Measurements from ENCODE around the gene COLGALT1.
"Not testable (repeated sequence)": the region's sequence is repeated elsewhere in the genome, so short reads cannot be mapped to it uniquely, and the experiment has no call there.

The COLGALT1 gene

DNA sequence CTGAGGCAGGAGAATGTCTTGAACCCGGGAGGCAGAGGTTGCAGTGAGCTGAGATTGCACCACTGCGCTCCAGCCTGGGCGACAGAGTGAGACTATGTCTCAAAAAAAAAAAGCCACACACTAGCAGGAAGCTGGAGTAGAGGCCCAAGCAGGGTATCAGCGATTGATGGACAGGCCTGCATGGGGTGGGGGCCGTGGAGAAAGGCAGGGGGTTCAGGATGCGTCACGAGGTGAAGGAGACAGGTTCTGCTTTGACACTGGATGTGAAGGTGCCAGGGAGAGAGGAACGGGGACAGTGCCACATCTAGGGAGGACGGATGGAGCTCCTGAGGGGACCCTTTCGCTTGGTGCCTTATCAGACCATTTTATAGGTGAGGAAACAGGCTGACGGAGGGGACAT is 7.1 kb downstream of the COLGALT1 start:
- DNase-seq: no peak

DNA sequence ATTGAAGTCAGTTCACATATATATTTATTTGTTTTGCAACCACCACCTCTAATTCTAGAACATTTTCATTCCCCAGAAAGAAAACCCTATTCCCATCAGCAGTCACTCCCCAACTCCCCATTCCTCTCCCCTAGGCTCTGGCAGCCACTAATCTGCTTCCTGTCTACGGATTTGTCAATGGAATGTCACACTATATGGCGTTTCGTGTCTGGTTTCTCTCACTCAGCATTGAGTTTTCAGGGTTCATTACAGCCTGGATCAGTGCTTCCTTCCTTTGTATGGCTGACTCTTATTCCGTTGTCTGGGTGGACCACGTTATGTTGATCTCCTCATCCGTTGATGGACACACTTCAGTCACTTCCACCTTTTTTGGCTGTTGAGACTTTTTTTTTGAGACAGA is 9.3 kb downstream of the COLGALT1 start:
- DNase-seq: no peak

DNA sequence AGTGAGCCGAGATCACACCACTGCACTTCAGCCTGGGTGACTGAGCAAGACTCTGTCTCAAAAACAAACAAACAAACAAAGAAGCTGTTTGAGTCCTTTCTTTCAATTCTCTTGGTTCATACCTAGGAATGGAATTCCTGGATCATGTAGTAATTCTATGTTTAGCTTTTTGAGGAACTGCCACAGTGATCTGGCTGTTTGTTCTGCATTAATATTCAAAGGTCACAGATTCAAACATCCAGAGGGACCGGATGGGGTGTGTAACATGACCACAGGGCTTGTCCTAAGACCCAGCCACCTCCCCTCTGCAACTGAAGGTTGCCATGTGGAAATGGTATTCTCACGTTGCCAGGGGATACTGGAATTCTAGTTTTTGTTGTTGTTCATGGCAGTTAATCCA is 10.2 kb downstream of the COLGALT1 start:
- no peak for DNase-seq

DNA sequence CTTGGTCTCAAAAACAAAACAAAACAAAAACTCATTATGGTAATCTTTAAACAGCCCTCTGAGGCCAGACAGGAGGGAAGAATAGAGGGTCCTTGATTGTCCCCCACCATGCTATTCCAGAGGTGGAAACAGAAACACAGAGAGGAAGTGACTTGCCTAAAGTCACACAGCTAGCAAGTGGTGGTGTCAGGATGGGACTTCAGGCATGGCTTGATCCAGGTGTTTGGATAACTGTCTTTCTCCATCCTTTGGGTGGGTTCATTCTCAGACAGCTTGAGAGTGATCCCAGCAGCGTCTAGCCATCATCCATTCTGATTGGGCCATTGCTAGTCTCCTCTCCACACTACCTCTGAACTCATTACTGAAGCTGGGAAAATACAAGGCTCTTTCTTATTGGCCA is 12.5 kb downstream of the COLGALT1 start:
- no peak for DNase-seq

DNA sequence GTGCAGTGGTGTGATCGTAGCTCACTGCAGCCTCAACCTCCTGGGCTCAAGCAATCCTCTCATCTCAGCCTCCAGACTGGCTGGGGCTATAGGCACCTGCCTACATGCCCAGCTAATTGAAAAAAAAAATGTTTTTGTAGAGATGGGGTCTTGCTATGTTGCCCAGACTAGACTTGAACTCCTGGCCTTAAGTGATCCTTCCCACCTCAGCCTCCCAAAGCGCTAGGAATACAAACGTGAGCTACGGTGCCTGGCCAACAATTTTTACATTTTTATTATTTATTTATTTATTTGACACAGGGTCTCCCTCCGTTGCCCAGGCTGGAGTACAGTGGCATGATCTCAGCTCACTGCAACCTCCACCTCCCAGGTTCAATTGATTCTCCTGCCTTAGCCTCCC is 14.8 kb downstream of the COLGALT1 start:
- DNase-seq: not testable (repeated sequence)

DNA sequence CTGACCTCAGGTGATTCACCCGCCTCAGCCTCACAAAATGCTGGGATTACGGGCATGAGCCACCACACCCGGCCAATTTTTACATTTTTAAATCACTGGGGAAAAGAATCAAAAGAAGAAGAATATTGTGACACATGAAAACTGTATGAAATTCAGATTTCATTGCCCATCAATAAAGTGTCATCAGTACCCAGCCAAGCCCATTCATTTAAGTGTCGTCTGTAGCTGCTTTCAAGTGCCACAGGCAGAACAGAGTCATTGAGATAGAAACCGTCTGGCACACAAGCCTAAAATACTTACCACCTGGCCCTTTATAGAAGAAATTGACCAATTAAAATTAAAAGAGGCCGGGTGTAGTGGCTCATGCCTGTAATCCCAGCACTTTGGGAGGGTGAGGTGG is 15.3 kb downstream of the COLGALT1 start:
- no peak for DNase-seq

DNA sequence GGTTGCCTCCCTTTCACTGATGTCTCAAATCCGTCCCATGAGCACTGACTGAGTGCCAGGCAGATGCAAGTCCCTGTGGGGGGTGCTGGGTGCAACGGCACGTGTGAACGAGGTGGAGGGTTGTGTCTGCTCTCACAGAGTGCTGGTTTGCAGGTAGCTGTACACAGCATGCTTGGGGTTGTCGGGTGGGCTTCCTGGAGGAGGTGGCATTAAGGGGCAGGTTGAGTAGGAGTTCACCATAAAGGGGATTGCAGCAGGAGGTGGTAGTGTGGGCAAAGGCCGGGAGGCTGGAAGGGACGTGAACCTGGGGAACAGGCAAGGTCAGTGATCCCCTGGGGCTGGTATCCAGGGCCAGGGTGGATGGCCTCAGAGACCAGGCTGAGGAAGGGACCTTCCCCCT is 17.2 kb downstream of the COLGALT1 start:
- DNase-seq: no peak

DNA sequence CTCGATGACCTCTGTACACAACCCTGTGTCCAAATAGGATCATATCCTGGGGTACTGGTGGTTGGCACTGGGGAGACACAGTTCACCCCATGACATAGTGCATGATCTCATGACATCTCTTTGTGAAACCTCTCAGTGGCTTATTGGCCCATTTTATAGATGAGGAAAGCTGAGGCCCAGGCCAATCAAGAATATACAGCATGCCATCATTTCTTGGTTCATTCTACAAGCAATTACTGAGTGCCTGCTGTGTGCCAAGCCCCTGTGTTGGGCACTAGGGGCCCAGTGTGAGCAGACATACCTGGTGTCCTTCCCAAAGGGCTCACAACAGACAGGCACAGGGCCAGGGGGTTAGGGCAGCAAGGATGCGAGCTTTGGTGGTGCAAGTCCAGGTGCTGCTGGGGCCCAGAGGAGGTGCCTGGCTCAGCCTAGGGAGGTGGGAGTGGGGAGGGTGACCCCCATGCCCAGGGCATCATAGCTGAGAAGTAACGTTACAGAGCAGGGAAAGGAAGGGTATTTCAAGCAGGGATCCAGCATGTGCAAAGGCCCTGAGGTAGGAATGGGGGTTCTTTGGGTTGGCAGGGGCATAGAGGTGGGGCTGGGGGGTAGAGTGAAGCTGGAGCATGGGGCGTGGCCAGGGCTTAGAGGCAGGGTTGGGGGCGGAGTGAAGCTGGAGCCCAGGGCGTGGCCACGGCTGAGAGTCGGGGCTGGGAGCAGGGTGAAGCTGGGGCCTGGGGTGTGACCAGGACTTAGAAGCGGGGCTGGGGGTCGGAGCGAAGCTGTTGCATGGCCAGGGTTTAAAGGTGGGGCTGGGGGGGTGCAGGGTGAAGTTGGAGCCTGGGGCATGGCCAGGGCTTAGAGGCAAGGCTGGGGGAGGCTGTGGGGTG is 20.7 kb downstream of the COLGALT1 start:
- no peak for DNase-seq

DNA sequence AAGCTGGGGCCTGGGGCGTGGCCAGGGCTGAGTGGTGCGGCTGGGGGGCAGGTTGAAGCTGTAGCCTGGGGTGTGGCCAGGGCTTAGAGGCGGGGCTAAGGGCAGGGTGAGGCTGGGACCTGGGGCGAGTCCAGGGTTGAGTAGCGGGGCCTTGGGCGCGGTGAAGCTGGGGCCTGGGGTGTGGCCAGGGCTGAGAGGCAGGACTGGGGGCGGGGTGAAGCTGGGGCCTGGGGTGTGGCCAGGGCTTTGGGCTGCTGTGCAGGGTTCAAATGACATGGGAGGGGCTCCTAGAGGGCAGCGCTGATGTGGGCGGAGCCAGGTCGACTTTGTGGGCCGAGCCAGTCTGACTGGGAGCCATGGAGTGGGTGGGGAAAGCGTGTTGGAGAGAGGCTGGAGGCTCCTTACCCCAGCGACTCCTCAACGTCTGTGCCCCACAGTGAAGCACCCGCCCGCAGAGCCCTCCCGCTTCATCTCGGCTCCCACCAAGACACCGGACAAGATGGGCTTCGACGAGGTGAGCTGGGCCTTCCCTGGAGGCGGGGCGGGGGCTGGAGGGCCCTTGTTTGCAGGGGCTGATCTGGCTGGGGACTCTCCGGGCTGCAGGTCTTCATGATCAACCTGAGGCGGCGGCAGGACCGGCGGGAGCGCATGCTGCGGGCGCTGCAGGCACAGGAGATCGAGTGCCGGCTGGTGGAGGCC is 21.5 kb downstream of the COLGALT1 start:
- no peak for DNase-seq

DNA sequence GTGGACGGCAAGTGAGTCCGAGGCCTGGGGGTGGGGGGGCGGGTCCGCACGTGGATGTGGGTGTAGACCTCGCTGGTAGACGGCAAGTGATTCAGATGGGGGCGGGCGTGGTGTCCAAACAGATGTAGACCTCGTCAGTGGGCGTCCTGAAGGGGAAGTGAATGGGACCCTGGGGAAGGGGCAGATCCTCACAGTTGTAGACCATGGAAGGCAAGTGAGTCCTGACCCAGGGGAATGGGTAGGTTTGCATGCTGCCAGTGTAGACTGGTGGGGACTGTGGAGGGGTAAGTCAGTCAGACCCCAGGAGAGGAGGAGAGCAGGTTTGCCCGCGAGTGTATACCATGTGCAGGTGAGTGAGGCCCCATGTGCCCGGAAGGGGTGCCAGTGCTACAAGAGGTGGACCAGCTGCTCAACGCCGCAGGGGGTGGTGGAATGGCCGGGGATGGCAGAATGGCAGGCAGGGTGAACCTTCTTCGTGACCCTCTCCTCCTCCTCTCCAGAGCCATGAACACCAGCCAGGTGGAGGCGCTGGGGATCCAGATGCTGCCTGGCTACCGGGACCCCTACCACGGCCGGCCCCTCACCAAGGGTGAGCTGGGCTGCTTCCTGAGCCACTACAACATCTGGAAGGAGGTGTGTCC is 22.1 kb downstream of the COLGALT1 start:
- DNase-seq: no peak

DNA sequence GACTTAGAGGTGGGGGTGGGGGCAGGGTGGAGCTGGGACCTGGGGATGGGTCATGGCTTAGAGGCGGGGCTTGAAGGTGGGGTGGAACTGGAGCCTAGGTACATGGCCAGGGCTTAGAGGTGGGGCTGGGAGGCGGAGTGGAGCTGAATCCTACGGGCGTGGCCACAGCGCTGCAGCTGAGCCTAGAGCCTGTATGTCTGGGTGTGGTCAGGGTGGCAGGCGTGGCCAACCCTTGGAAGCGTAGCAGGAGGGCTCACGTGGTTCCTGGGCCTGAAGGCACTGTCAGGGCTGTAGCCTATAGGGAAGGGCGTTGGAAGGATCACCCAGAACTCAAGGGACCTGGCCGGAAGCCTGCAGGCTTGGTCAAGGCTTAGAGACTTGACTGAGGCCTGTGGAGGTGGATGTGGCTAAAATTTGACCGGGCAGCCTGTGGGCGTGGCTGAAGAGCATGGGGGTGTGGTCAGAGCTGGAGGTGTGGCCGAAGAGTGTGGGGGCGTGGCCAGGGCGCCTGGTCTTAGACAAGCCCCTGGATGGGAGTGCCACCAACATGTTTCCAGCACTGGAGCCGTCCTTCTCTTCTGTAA is 24.3 kb downstream of the COLGALT1 start:
- no peak for DNase-seq

DNA sequence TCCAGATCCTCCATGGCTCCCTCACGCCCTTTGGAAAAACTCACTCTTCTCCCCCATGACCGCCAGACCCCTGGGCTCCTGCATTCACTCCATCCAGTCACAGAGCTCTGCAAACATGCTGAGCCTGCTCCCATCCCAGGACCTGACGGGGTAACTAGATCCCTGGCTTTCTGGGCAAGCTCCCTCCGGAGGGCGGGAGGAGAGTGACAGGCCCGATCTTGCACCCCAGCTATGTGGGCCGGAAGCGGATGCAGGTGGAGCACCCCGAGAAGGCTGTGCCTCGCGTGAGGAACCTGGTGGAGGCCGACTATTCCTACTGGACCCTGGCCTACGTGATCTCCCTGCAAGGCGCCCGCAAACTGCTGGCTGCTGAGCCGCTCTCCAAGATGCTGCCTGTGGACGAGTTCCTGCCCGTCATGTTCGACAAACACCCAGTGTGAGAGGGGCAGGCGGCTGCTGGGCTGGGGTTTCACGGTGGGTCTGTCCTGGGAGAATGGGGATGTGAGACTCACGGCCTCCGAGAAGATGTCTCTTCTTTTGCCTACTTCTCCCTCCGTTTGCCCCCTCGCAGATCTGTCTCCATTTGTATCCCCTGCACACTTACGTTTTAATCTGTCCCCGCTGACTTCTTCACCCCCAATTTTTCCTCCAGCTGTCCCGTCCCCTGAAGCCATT is 25.2 kb downstream of the COLGALT1 start:
- no peak for DNase-seq

DNA sequence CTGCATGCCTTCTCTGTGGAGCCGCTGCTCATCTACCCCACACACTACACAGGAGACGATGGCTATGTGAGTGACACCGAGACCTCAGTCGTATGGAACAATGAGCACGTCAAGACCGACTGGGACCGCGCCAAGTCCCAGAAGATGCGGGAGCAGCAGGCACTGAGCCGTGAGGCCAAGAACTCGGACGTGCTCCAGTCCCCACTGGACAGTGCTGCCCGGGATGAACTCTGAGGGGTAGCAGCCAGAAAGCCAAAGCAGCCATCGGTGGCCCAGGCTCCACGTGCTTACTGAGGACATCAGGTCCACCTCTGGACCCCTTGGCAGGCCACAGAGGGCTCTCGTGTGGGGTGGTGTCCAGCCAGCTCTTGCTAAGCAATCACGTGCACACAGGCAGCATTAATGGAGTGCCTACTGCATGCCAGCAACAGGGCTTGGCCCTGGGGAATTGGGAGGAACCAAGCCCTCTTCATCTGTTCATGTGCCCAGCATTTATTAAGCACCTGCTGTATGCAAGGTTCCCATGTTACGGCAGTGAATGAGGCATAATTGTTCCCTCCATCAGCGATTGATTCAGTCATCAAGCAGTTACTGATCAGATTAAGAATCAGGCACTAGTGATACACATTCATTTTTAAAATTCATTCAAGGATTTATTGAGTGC is 25.9 kb downstream of the COLGALT1 start:
- no peak for DNase-seq

DNA sequence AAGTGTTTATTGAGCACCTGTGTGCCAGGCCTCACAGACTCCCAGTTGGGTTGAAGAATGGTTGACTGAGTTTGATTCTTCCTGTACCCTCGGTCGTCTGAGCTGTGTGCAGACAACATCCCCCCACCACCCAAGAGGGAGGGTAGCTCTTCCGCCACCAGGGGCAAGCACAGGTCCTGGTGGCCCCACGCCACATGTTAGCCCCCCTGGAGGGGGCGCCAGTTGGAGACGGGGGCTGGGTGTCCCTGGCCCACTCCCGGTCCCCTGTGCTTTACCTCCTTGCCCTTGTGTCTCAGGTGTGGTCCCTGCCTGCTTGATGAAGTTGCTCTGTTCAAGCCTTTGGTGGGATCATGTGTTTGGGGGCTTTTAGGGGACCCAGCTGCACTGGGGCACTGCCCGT is 27.2 kb downstream of the COLGALT1 start:
- no peak for DNase-seq

DNA sequence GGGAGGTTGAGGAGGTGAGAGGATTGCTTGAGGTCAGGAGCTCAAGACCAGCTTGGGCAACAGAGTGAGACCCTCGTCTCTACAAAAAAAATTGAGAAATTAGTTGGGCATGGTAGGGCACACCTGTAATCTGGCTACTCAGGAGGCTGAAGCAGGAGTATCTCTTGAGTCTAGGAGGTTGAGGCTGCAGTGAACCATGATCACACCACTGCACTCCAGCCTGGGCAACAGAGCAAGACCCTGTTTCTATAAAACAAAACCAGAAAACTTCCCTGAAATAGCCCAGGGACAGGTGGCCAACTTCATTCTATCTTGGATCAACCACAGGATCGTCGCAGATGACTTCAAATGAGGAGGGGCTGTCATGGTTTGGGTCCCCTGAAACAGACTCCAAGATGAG is 28.7 kb downstream of the COLGALT1 start:
- no peak for DNase-seq

DNA sequence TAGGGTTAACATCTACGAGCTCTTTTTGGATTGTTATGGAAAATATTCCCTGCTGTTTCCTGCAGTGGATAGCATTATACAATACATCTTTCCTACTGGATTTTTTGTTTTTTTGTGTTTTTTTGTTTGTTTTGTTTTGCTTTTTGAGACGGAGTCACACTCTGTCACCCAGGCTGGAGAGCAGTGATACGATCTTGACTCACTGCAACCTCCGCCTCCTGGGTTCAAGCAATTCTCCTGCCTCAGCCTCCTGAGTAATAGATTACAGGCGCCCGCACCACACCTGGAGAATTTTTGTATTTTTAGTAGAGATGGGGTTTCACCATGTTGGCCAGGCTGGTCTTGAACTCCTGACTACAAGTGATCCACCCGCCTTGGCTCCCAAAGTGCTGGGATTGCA is 29.9 kb downstream of the COLGALT1 start:
- DNase-seq: not testable (repeated sequence)

DNA sequence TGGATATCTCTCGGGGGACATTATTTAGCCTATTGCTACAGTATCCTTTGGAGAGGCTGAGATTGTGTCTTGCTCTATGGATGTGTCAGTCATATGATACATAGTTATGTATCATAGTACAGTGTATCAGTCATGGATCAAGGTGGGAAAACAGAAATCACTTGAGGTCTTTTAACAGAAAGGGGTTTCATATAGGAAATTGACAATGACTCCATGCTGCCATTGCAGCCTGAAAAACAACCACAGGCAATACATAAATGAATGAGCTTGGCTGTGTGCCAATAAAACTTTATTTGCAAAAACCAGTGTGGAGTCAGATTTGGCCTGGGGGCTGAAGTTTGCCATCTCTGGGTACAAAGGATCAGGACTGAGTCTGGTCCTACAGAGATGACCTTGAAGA is 35.4 kb downstream of the COLGALT1 start:
- no peak for DNase-seq

DNA sequence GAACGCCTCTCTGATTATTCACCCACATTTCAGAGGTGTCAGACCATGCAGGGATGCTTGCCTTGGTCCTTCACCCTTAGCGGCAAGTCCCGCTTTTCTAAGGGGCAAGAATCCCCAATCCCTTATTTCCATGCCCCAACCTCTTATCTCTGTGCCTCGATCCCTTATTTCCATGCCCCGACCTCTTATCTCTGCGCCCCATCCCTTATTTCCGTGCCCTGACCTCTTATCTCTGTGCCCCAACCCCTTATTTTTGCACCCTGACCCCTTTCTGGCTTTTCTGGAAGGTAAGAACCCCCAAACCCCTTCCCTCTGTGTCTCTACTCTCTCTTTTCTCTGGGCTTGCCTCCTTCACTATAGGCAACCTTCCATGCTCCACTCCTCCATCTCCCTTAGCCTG is 38.8 kb downstream of the COLGALT1 start:
- not testable (repeated sequence) for DNase-seq

DNA sequence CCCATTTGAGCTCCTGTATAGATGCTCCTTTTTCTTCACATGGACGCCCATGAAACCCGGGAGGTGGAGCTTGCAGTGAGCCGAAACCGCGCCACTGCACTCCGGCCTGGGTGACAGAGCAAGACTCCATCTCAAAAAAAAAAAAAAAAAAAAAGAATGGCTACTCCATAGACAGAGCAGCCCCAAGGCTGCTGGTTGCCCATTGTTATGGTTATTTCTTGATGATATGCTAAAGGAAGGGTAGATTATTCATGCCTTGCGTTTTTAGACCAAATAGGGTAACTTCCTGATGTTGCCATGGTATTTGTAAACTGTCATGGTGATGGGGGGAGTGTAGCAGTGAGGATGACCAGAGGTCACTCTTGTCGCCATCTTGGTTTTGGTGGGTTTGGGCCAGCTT is 42.6 kb downstream of the COLGALT1 start:
- not testable (repeated sequence) for DNase-seq

DNA sequence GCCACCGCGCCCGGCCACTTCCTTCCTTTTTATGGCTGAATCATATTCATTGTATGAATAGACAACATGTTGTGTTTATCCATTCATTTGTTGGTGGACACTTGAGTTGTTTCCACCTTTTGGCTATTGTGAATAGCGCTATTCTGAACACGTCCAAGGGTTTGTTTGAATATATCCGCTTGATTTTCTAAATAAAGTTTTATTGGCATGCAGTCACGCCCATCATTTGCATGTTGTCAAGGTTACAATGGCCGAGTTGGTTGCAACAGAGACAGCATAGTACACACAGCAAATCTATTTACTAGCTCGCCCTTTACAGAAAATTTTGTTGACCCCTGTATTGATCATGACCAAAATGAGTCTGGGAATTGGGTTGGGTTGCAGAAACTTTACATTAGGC is 43.5 kb downstream of the COLGALT1 start:
- DNase-seq: no peak

DNA sequence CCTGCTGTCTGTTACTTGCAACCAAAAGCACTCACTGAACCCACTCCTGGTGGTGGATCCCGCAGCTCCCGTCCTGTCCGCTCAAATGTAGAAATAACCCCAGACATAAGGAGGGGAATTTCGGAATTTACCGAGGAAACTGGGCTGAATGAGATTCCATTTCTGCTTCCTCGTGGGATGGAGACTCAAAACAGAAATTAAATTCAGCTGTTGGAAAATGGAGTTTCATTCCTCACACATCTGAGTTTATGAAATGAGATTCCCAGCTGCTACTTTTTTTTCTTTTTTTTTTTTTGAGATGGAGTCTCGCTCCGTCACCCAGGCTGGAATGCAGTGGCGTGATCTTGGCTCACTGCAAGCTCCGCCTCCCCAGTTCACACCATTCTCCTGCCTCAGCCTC is 44.3 kb downstream of the COLGALT1 start:
- DNase-seq: no peak

DNA sequence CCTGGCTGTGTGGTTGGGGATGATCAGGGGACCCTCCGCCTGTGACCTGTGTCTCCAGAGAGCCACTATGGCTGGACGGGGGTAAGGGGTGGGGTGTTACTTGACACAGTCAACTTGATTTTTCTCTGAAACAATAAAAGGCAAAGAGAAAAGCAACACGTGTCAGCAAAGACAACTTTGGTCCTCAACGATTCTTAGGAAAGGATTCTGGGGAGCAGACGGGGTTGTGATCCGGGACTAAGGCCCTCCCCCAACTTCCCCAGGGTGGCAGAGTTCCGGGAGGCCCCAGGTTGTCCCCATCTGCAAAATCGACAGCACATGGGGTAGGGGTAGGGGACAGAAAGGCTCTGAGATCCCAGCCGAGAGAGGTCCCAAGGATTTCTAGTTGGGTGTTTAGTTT is 46.2 kb downstream of the COLGALT1 start:
- no peak for DNase-seq

Data from NCI-H1694 (cell line).